ENCODE results near the gene CDAN1.

The CDAN1 gene

GRCh38 chr15:42730135-42730534 lies 6.8 kb downstream of the CDAN1 start:
- no peak for TF ChIP-seq CTCF (IDR thresholded peaks at IDR 0.05; ENCODE audit: low read depth, low read length)
- no peak overlapping the region for H3K4me3 ChIP-seq (ENCODE audit: low read depth, low read length)
- DNase-seq (ENCODE audit: low read depth, low spot score), result no peak
- in situ Hi-C loops (cut with HindIII; ENCODE audit: low sequenced_read_pairs), result no loop called here

- no peak for DNase-seq (ENCODE audit: low read depth, low spot score)
- in situ Hi-C loops (cut with HindIII; ENCODE audit: low sequenced_read_pairs), result no loop called here
- no peak for TF ChIP-seq CTCF (IDR thresholded peaks at IDR 0.05; ENCODE audit: low read depth, low read length)
- no peak overlapping the region for H3K4me3 ChIP-seq (ENCODE audit: low read depth, low read length)
Observed at GRCh38 chr15:42729409-42729808, 7.5 kb downstream of the CDAN1 start.

GRCh38 chr15:42728972-42729371 lies 8.0 kb downstream of the CDAN1 start:
- H3K4me3 ChIP-seq (ENCODE audit: low read depth, low read length), result no peak overlapping the region
- no peak for TF ChIP-seq CTCF (IDR thresholded peaks at IDR 0.05; ENCODE audit: low read depth, low read length)
- no peak for DNase-seq (ENCODE audit: low read depth, low spot score)
- in situ Hi-C loops (cut with HindIII; ENCODE audit: low sequenced_read_pairs), result no loop called here

GRCh38 chr15:42728560-42728959 lies 8.4 kb downstream of the CDAN1 start:
- in situ Hi-C loops (cut with HindIII; ENCODE audit: low sequenced_read_pairs), result no loop called here
- no peak for DNase-seq (ENCODE audit: low read depth, low spot score)
- no peak for TF ChIP-seq CTCF (IDR thresholded peaks at IDR 0.05; ENCODE audit: low read depth, low read length)
- no peak overlapping the region for H3K4me3 ChIP-seq (ENCODE audit: low read depth, low read length)

GRCh38 chr15:42727750-42728381 lies 9.1 kb downstream of the CDAN1 start:
- in situ Hi-C loops (cut with HindIII; ENCODE audit: low sequenced_read_pairs), result no loop called here
- no peak for TF ChIP-seq CTCF (IDR thresholded peaks at IDR 0.05; ENCODE audit: low read depth, low read length)
- no peak for DNase-seq (ENCODE audit: low read depth, low spot score)
- no peak overlapping the region for H3K4me3 ChIP-seq (ENCODE audit: low read depth, low read length)

- DNase-seq (ENCODE audit: low read depth, low spot score), result no peak
- H3K4me3 ChIP-seq (ENCODE audit: low read depth, low read length), result no peak overlapping the region
- in situ Hi-C loops (cut with HindIII; ENCODE audit: low sequenced_read_pairs), result no loop called here
- no peak for TF ChIP-seq CTCF (IDR thresholded peaks at IDR 0.05; ENCODE audit: low read depth, low read length)
Observed at GRCh38 chr15:42726114-42726513, 10.8 kb downstream of the CDAN1 start.

All from astrocyte of the spinal cord (primary cell).